Hepatocyte (in vitro differentiated cells): ENCODE data around the gene GNE. TPM values are rescaled to one million over a fixed set of nuclear protein-coding genes. Genes with fewer than 3 reads are reported as not detected.

Experiments used
- DNase-seq: peaks from one replicate; pipeline ENCODE4 v3.0.0-alpha.2; 2016; ENCODE audit warnings: low spot score
- H2AFZ ChIP-seq: fragments of 200-600 bp; sonication (generic); 2 replicates; pipeline ENCODE4 v1.6.0; 2016; ENCODE audit warnings: antibody characterized with exemption, mild to moderate bottlenecking
- H3K27ac ChIP-seq: fragments of 200-600 bp; sonication (generic); 2 replicates; pipeline ENCODE4 v1.5.1; 2016; ENCODE audit warnings: mild to moderate bottlenecking
- H3K27me3 ChIP-seq: fragments of 200-600 bp; sonication (generic); 2 replicates; pipeline ENCODE4 v1.6.1; 2016
- H3K36me3 ChIP-seq: fragments of 200-600 bp; sonication (generic); replicated peaks from 2 replicates; pipeline ENCODE4 v1.5.1; 2016; ENCODE audit warnings: low read depth; ENCODE audit not compliant: insufficient read depth
- H3K4me1 ChIP-seq: fragments of 200-600 bp; sonication (generic); 2 replicates; pipeline ENCODE4 v1.5.1; 2016; ENCODE audit warnings: mild to moderate bottlenecking, moderate library complexity; ENCODE audit not compliant: insufficient read depth
- H3K4me2 ChIP-seq: fragments of 200-600 bp; sonication (generic); 2 replicates; pipeline ENCODE4 v1.6.0; 2016
- H3K4me3 ChIP-seq: fragments of 200-600 bp; sonication (generic); 2 replicates; pipeline ENCODE4 v1.5.1; 2016; ENCODE audit warnings: mild to moderate bottlenecking
- H3K79me2 ChIP-seq: fragments of 200-600 bp; sonication (generic); 2 replicates; pipeline ENCODE4 v1.6.0; 2017; ENCODE audit warnings: mild to moderate bottlenecking
- H3K9me2 ChIP-seq: fragments of 200-600 bp; sonication (generic); replicated peaks from 2 replicates; pipeline ENCODE4 v1.6.0; 2017; ENCODE audit warnings: mild to moderate bottlenecking; ENCODE audit not compliant: insufficient read depth
- H3K9me3 ChIP-seq: fragments of 200-600 bp; sonication (generic); 2 replicates; pipeline ENCODE4 v1.5.1; 2016; ENCODE audit warnings: low read depth, mild to moderate bottlenecking
- H4K20me1 ChIP-seq: fragments of 200-600 bp; sonication (generic); 2 replicates; pipeline ENCODE4 v1.6.0; 2016; ENCODE audit warnings: mild to moderate bottlenecking; ENCODE audit not compliant: insufficient read depth, poor library complexity, severe bottlenecking
- EZH2 ChIP-seq: fragments of 200-600 bp; sonication (generic); IDR thresholded peaks from 2 replicates; pipeline ENCODE4 v1.6.1; 2016; ENCODE audit warnings: antibody characterized with exemption, mild to moderate bottlenecking, borderline replicate concordance
- EZH2phosphoT487 ChIP-seq: fragments of 200-600 bp; sonication (generic); IDR thresholded peaks from one replicate; pipeline ENCODE4 v1.6.1; 2018; ENCODE audit warnings: antibody characterized with exemption, mild to moderate bottlenecking, low read depth, moderate library complexity; ENCODE audit not compliant: unreplicated experiment, severe bottlenecking
- WGBS: methylation state at CpG from one replicate; pipeline ENCODE4 v1.1.6; 2016; ENCODE audit warnings: low lambda C conversion rate; ENCODE audit errors: missing lambda C conversion rate; 5-methylcytosine and 5-hydroxymethylcytosine counted together
- polyA plus RNA-seq: library from polyadenylated mRNA; unstranded; fragments of >200 nt; fragmentation: Nextera tagmentation; extraction: Ambion mirVana; gene quantifications from 2 replicates; pipeline ENCODE4 v1.2.1, GENCODE V29; 2016
- total RNA-seq: library from RNA; depleted of rRNA; stranded (reverse); fragments of >200 nt; gene quantifications from 2 replicates; pipeline ENCODE4 v1.2.3, GENCODE V29; 2014
- TF ChIP-seq, protein P1 (sequence below): fragments of 200-600 bp; sonication (generic); IDR thresholded peaks from 2 replicates; pipeline ENCODE4 v1.5.1; 2016; ENCODE audit warnings: antibody characterized with exemption, mild to moderate bottlenecking; ENCODE audit not compliant: poor library complexity

The GNE gene
- total and polyA plus RNA-seq, 2 experiments from 2014 or later: 6.5 to 14.9 TPM

DNA sequence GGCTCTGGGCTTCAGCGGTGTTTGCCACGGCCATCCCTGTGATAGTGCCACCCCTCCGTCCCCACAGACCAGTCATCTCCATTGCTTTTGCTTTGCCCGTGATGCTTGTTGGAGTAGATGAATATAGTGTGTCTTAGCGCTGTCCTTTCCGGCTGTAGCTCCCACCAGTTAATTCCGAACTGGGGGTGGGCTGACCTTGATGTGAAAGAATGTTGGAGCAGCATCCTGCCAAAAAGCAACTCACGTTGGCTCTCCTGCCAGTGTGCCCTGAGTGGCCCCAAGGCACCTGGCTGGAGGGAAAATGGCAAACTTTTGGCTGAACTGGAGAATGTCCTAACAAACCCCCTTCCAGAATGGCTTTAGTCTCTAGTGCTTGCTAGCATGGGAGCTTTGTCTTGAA, 47.5 kb downstream of the GNE start:
- TF ChIP-seq EZH2phosphoT487 (no peak), EZH2 (no peak)
- TF ChIP-seq, protein P1, sequence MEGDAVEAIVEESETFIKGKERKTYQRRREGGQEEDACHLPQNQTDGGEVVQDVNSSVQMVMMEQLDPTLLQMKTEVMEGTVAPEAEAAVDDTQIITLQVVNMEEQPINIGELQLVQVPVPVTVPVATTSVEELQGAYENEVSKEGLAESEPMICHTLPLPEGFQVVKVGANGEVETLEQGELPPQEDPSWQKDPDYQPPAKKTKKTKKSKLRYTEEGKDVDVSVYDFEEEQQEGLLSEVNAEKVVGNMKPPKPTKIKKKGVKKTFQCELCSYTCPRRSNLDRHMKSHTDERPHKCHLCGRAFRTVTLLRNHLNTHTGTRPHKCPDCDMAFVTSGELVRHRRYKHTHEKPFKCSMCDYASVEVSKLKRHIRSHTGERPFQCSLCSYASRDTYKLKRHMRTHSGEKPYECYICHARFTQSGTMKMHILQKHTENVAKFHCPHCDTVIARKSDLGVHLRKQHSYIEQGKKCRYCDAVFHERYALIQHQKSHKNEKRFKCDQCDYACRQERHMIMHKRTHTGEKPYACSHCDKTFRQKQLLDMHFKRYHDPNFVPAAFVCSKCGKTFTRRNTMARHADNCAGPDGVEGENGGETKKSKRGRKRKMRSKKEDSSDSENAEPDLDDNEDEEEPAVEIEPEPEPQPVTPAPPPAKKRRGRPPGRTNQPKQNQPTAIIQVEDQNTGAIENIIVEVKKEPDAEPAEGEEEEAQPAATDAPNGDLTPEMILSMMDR: no peak
- H3K9me3 ChIP-seq: no peaks in the 10 kb centered on the region
- peaks cover 55% of the 10 kb centered on the region for H3K79me2 ChIP-seq
- no peak for DNase-seq
- no peaks in the 10 kb centered on the region for H3K27me3 ChIP-seq
- H3K36me3 ChIP-seq: no peaks in the 10 kb centered on the region
- no peak overlapping the region for H3K4me3 ChIP-seq
- 94% methylated on average over 8 of the region's 8 CpGs for WGBS
- H3K27ac ChIP-seq: no peak overlapping the region
- H2AFZ ChIP-seq: no peak overlapping the region
- H4K20me1 ChIP-seq: peaks cover 74% of the 10 kb centered on the region
- H3K4me2 ChIP-seq: no peak overlapping the region
- H3K9me2 ChIP-seq: no peaks in the 10 kb centered on the region
- peaks cover 7% of the 10 kb centered on the region for H3K4me1 ChIP-seq

DNA sequence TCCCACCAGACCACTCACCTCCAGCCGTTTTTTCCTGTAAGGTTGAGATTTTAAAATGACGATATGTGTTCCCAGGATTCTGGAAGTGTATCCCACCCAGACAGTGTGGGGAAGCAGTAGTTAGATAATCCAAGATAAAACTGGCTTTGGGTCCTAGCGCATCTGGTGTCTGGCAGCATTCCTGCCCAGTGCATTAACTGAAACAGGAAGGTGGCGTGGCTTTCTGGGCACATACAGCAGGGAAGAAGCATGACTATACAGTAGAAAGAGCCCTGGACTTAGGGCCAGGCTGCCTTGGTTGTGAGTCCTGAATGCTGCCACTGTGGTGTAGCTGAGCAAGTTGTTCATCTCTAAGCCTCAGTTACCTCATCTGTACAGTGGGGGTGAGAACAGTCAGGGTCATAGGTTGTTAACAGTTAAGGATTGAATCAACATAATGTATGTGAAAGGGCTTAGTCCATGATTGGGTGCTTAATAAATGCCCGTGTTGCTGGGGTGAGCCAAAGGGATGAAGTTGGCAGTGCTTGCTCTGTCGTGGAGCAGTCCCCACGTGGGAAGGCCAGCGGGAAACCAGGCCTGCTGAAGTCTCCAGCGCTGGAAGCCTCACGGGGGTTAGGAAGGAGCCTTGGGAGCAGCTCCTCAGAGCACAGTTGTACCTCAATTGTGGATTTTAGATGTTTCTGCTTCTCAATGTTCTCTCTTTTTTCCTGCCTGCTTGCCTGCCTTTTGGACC, 49.6 kb downstream of the GNE start:
- Histone ChIP-seq H3K9me3 (no peaks in the 10 kb centered on the region), H3K4me3 (no peak overlapping the region), H3K79me2 (peaks cover 70% of the 10 kb centered on the region), H3K27ac (peak overlapping the region; percentile 7), H2AFZ (no peak overlapping the region), H3K9me2 (no peaks in the 10 kb centered on the region), H3K4me1 (peaks cover 7% of the 10 kb centered on the region), H3K36me3 (no peaks in the 10 kb centered on the region), H3K27me3 (no peaks in the 10 kb centered on the region), H4K20me1 (peaks cover 74% of the 10 kb centered on the region), H3K4me2 (no peak overlapping the region)
- TF ChIP-seq, protein P1: no peak
- TF ChIP-seq EZH2 (no peak), EZH2phosphoT487 (no peak)
- DNase-seq: no peak
- 84% methylated on average over 10 of the region's 10 CpGs for WGBS

GRCh38 chr9:36207546-36208012, 50.7 kb downstream of the GNE start:
- H2AFZ ChIP-seq: no peak overlapping the region
- no peaks in the 10 kb centered on the region for H3K9me2 ChIP-seq
- H3K27me3 ChIP-seq: no peaks in the 10 kb centered on the region
- peak overlapping the region; percentile 6 for H3K27ac ChIP-seq
- peaks cover 70% of the 10 kb centered on the region for H4K20me1 ChIP-seq
- WGBS: 74% methylated on average over 1 of the region's 1 CpG
- H3K9me3 ChIP-seq: no peaks in the 10 kb centered on the region
- no peak overlapping the region for H3K4me3 ChIP-seq
- no peak for DNase-seq
- H3K4me1 ChIP-seq: peaks cover 7% of the 10 kb centered on the region
- no peak overlapping the region for H3K4me2 ChIP-seq
- H3K36me3 ChIP-seq: no peaks in the 10 kb centered on the region
- TF ChIP-seq EZH2phosphoT487 (no peak), EZH2 (no peak)
- TF ChIP-seq, protein P1: no peak
- peaks cover 80% of the 10 kb centered on the region for H3K79me2 ChIP-seq
